ENCODE data around the gene LYST.

- TF ChIP-seq, protein P1, sequence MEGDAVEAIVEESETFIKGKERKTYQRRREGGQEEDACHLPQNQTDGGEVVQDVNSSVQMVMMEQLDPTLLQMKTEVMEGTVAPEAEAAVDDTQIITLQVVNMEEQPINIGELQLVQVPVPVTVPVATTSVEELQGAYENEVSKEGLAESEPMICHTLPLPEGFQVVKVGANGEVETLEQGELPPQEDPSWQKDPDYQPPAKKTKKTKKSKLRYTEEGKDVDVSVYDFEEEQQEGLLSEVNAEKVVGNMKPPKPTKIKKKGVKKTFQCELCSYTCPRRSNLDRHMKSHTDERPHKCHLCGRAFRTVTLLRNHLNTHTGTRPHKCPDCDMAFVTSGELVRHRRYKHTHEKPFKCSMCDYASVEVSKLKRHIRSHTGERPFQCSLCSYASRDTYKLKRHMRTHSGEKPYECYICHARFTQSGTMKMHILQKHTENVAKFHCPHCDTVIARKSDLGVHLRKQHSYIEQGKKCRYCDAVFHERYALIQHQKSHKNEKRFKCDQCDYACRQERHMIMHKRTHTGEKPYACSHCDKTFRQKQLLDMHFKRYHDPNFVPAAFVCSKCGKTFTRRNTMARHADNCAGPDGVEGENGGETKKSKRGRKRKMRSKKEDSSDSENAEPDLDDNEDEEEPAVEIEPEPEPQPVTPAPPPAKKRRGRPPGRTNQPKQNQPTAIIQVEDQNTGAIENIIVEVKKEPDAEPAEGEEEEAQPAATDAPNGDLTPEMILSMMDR (IDR thresholded peaks at IDR 0.05; ENCODE audit: poor library complexity), result no peak
- no peak for TF ChIP-seq EZH2phosphoT487 (IDR thresholded peaks at IDR 0.05; ENCODE audit: low read depth, severe bottlenecking, unreplicated experiment)
Measured at GRCh38 chr1:235878082-235878811, 11.5 kb upstream of the LYST start.

Data from hepatocyte (in vitro differentiated cells).